SKM-1 (cell line): Measurements from ENCODE around the gene SMIM10L2A.
"Not testable (repeated sequence)": the region's sequence is repeated elsewhere in the genome, so short reads cannot be mapped to it uniquely, and the experiment has no call there.

Experiments used
- DNase-seq: peaks from one replicate; lab custom pipeline; 2025; ENCODE audit not compliant: unreplicated experiment; lab: John Stamatoyannopoulos, UW

Gene SMIM10L2A

GRCh38 chrX:135453381-135453780 lies 31.6 kb downstream of the SMIM10L2A start:
- DNase-seq = no peak

GRCh38 chrX:135454816-135455215 lies 33.1 kb downstream of the SMIM10L2A start:
- no peak for DNase-seq

- not testable (repeated sequence) for DNase-seq
Observed at GRCh38 chrX:135461756-135462155, 40.0 kb downstream of the SMIM10L2A start.

GRCh38 chrX:135463937-135464336 lies 42.2 kb downstream of the SMIM10L2A start:
- DNase-seq = no peak

- no peak for DNase-seq
Observed at GRCh38 chrX:135476378-135476777, 54.6 kb downstream of the SMIM10L2A start.

- no peak for DNase-seq
Observed at GRCh38 chrX:135477576-135477975, 55.8 kb downstream of the SMIM10L2A start.
